H9 (cell line): ENCODE measurements around the gene ASIC3. TPM values are rescaled to one million over a fixed set of nuclear protein-coding genes. Genes with fewer than 3 reads are reported as not detected.

Experiments used
- DNase-seq: peaks from one replicate; pipeline ENCODE4 v3.0.0-alpha.2; 2017
- H2AFZ ChIP-seq: one replicate; pipeline ENCODE4 v1.6.1; 2013; ENCODE audit warnings: mild to moderate bottlenecking, low read length, control low read depth, moderate library complexity
- H2AK5ac ChIP-seq: 2 replicates; pipeline ENCODE4 v1.6.1; 2013; ENCODE audit warnings: low read length, control low read depth, mixed read lengths; ENCODE audit not compliant: insufficient read length
- H2BK120ac ChIP-seq: one replicate; pipeline ENCODE4 v1.6.1; 2013; ENCODE audit warnings: low read depth, mild to moderate bottlenecking, low read length, control low read depth, inconsistent platforms; ENCODE audit not compliant: poor library complexity, severe bottlenecking
- H2BK12ac ChIP-seq: 2 replicates; pipeline ENCODE4 v1.6.1; 2013; ENCODE audit warnings: low read length, control low read depth, mixed read lengths, low read depth; ENCODE audit not compliant: insufficient read length
- H2BK15ac ChIP-seq: 2 replicates; pipeline ENCODE4 v1.6.1; 2013; ENCODE audit warnings: low read depth, low read length, control low read depth
- H2BK20ac ChIP-seq: one replicate; pipeline ENCODE4 v1.6.1; 2013; ENCODE audit warnings: low read depth, mild to moderate bottlenecking, low read length, control low read depth, inconsistent platforms; ENCODE audit not compliant: poor library complexity, severe bottlenecking
- H2BK5ac ChIP-seq: 2 replicates; pipeline ENCODE4 v1.6.1; 2013; ENCODE audit warnings: low read length, control low read depth, mixed read lengths; ENCODE audit not compliant: insufficient read length
- H3K14ac ChIP-seq: 2 replicates; pipeline ENCODE4 v1.6.1; 2013; ENCODE audit warnings: low read length, control low read depth; ENCODE audit not compliant: insufficient read depth
- H3K18ac ChIP-seq: 2 replicates; pipeline ENCODE4 v1.6.1; 2013; ENCODE audit warnings: low read depth, mild to moderate bottlenecking, mixed read lengths, low read length, control low read depth; ENCODE audit not compliant: insufficient read length
- H3K23ac ChIP-seq: 2 replicates; pipeline ENCODE4 v1.6.1; 2013; ENCODE audit warnings: low read length, control low read depth, mixed read lengths, low read depth; ENCODE audit not compliant: insufficient read length
- H3K23me2 ChIP-seq: 2 replicates; pipeline ENCODE4 v1.6.1; 2013; ENCODE audit warnings: low read depth, mild to moderate bottlenecking, mixed read lengths, low read length, control low read depth; ENCODE audit not compliant: insufficient read length, poor library complexity, severe bottlenecking
- H3K27ac ChIP-seq: 2 replicates; pipeline ENCODE4 v1.5.1; 2013; ENCODE audit warnings: low read length, control low read depth, mixed read lengths, low read depth; ENCODE audit not compliant: insufficient read length
- H3K27me3 ChIP-seq: 2 replicates; pipeline ENCODE4 v1.6.1; 2013; ENCODE audit warnings: low read length, control low read depth, inconsistent platforms; ENCODE audit not compliant: insufficient read depth
- H3K4ac ChIP-seq: 2 replicates; pipeline ENCODE4 v1.6.1; 2013; ENCODE audit warnings: low read depth, mild to moderate bottlenecking, control low read depth, inconsistent platforms, low read length, moderate library complexity
- H3K4me1 ChIP-seq: 2 replicates; pipeline ENCODE4 v1.6.1; 2013; ENCODE audit warnings: low read length, control low read depth, inconsistent platforms; ENCODE audit not compliant: insufficient read depth
- H3K4me2 ChIP-seq: 2 replicates; pipeline ENCODE4 v1.6.1; 2013; ENCODE audit warnings: low read length, control low read depth, mixed read lengths; ENCODE audit not compliant: insufficient read length, insufficient read depth
- H3K56ac ChIP-seq: 2 replicates; pipeline ENCODE4 v1.6.1; 2013; ENCODE audit warnings: low read depth, mild to moderate bottlenecking, mixed read lengths, low read length, control low read depth; ENCODE audit not compliant: insufficient read length
- H3K79me1 ChIP-seq: 2 replicates; pipeline ENCODE4 v1.6.1; 2013; ENCODE audit warnings: low read depth, mild to moderate bottlenecking, moderate library complexity, low read length, control low read depth, inconsistent platforms; ENCODE audit not compliant: insufficient read depth, poor library complexity, severe bottlenecking
- H3K79me2 ChIP-seq: 2 replicates; pipeline ENCODE4 v1.6.1; 2013; ENCODE audit warnings: low read length, control low read depth, inconsistent platforms; ENCODE audit not compliant: insufficient read depth
- H3K9ac ChIP-seq: 2 replicates; pipeline ENCODE4 v1.6.1; 2013; ENCODE audit warnings: low read length, control low read depth, mixed read lengths; ENCODE audit not compliant: insufficient read length; ENCODE audit errors: extremely low read depth
- H3K9me3 ChIP-seq: one replicate; pipeline ENCODE4 v1.6.1; 2013; ENCODE audit warnings: low read depth, low read length, inconsistent platforms; ENCODE audit not compliant: control insufficient read depth
- H3T11ph ChIP-seq: one replicate; pipeline ENCODE4 v1.6.1; 2013; ENCODE audit warnings: mild to moderate bottlenecking, low read length, control low read depth, inconsistent platforms
- H4K20me1 ChIP-seq: one replicate; pipeline ENCODE4 v1.6.1; 2013; ENCODE audit not compliant: control insufficient read depth, insufficient read length, insufficient read depth
- H4K5ac ChIP-seq: 2 replicates; pipeline ENCODE4 v1.6.1; 2013; ENCODE audit warnings: low read depth, mild to moderate bottlenecking, mixed read lengths, low read length, control low read depth; ENCODE audit not compliant: insufficient read length
- H4K8ac ChIP-seq: replicated peaks from 2 replicates; pipeline ENCODE4 v1.6.1; 2013; ENCODE audit warnings: low read length, control low read depth, mixed read lengths, low read depth; ENCODE audit not compliant: insufficient read length
- H4K91ac ChIP-seq: 2 replicates; pipeline ENCODE4 v1.6.1; 2013; ENCODE audit warnings: low read depth, mild to moderate bottlenecking, moderate library complexity, mixed read lengths, low read length, control low read depth; ENCODE audit not compliant: insufficient read length
- H3K27ac Mint-ChIP-seq, 3 experiments: 2 replicates in 2 of 3; 3 replicates in 1 of 3; pipeline ENCODE4 v1.8.0; 2020 to 2021; ENCODE audit warnings: mixed read lengths in 3 of 3, mild to moderate bottlenecking in 1 of 3, moderate library complexity in 1 of 3
- H3K27me3 Mint-ChIP-seq: 2 replicates; pipeline ENCODE4 v1.8.0; 2021; ENCODE audit warnings: low read depth, mild to moderate bottlenecking, moderate library complexity, mixed read lengths
- H3K36me3 Mint-ChIP-seq, 3 experiments: 2 replicates in 2 of 3; 3 replicates in 1 of 3; pipeline ENCODE4 v1.8.0; 2020 to 2021; ENCODE audit warnings: low read depth in 3 of 3, mixed read lengths in 3 of 3; ENCODE audit not compliant: insufficient read depth in 1 of 3
- H3K4me1 Mint-ChIP-seq, 2 experiments: 2 replicates each; pipeline ENCODE4 v1.8.0; 2020; ENCODE audit warnings: mixed read lengths in 2 of 2
- H3K4me3 Mint-ChIP-seq, 2 experiments: 2 replicates in 1 of 2; 3 replicates in 1 of 2; pipeline ENCODE4 v1.8.0; 2020 to 2021; ENCODE audit warnings: mild to moderate bottlenecking in 2 of 2, mixed read lengths in 2 of 2, moderate library complexity in 1 of 2
- H3K9me3 Mint-ChIP-seq, 2 experiments: 2 replicates in 1 of 2; 3 replicates in 1 of 2; pipeline ENCODE4 v1.8.0; 2020; ENCODE audit warnings: mild to moderate bottlenecking in 2 of 2, mixed read lengths in 2 of 2, moderate library complexity in 1 of 2
- WGBS: extraction: QIAGEN DNeasy Blood & Tissue Kit; methylation state at CpG from one replicate; pipeline ENCODE4 v1.1.7; 2013; ENCODE audit warnings: missing lambda C conversion rate, low lambda C conversion rate, mixed read lengths; ENCODE audit not compliant: insufficient read length; ENCODE audit errors: extremely low coverage; 5-methylcytosine and 5-hydroxymethylcytosine counted together
- total RNA-seq: library from RNA; stranded (reverse); gene quantifications from 2 replicates; pipeline ENCODE4 v1.2.1, GENCODE V29; 2021
- TF ChIP-seq, protein P1 (sequence below): fragments of 200-600 bp; sonication (generic); conservative IDR thresholded peaks from 3 replicates; pipeline ENCODE4 v1.8.0; 2021; ENCODE audit warnings: antibody characterized with exemption, mild to moderate bottlenecking

The ASIC3 gene
- total RNA-seq, 1 experiment from 2014 or later: 1.7 TPM

DNA sequence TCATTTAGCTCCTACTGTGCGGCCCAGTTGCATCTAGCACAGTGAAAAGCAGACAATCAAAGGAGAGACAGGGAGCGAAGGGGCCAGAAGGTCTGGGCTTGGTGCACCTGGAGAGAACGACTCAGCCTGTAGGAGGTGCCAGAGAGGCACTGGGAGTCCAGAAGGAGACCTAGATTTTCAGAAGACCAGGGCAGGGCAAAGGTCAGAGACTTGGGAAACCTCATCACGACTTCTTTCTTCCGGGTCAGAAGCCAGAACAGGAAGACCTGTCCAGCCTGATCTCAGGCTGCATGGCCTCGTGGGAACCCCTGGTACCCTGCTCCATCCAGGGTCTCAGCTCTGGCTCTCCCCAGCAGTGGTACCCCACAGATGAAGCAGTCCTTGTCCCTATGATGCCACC is 43.1 kb downstream of the ASIC3 start:
- Histone ChIP-seq H4K91ac (no peak overlapping the region), H2AFZ (no peak overlapping the region), H4K20me1 (no peaks in the 10 kb centered on the region), H3K27me3 (no peaks in the 10 kb centered on the region; the same call in 1 of the 2 replicates), H3K23me2 (peaks cover 13% of the 10 kb centered on the region), H3K79me1 (peaks cover 6% of the 10 kb centered on the region), H3K27ac (no peak overlapping the region), H3K79me2 (peaks cover 28% of the 10 kb centered on the region), H2BK5ac (no peak overlapping the region), H2BK12ac (no peak overlapping the region), H2BK20ac (no peak overlapping the region), H2AK5ac (no peak overlapping the region), H3K14ac (no peak overlapping the region), H3K4me1 (no peaks in the 10 kb centered on the region), H2BK15ac (no peak overlapping the region), H2BK120ac (no peak overlapping the region), H4K5ac (no peak overlapping the region), H3K4ac (no peak overlapping the region), H4K8ac (no peak overlapping the region), H3K4me2 (no peak overlapping the region), H3K9me3 (no peaks in the 10 kb centered on the region), H3K9ac (no peak overlapping the region), H3K18ac (no peak overlapping the region), H3K56ac (no peak overlapping the region), H3K23ac (no peak overlapping the region), H3T11ph (no peak overlapping the region)
- H3K36me3 Mint-ChIP-seq: peaks cover 0 to 26% (median 5%) of the 10 kb centered on the region in 3 experiments; a peak in 5 of 7 replicates
- peaks cover 7% of the 10 kb centered on the region for H3K27me3 Mint-ChIP-seq
- no peak overlapping the region for H3K27ac Mint-ChIP-seq
- peaks cover 32 to 36% of the 10 kb centered on the region in 2 experiments for H3K4me1 Mint-ChIP-seq
- TF ChIP-seq, protein P1, sequence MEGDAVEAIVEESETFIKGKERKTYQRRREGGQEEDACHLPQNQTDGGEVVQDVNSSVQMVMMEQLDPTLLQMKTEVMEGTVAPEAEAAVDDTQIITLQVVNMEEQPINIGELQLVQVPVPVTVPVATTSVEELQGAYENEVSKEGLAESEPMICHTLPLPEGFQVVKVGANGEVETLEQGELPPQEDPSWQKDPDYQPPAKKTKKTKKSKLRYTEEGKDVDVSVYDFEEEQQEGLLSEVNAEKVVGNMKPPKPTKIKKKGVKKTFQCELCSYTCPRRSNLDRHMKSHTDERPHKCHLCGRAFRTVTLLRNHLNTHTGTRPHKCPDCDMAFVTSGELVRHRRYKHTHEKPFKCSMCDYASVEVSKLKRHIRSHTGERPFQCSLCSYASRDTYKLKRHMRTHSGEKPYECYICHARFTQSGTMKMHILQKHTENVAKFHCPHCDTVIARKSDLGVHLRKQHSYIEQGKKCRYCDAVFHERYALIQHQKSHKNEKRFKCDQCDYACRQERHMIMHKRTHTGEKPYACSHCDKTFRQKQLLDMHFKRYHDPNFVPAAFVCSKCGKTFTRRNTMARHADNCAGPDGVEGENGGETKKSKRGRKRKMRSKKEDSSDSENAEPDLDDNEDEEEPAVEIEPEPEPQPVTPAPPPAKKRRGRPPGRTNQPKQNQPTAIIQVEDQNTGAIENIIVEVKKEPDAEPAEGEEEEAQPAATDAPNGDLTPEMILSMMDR: peak; percentile 83
- DNase-seq: peak; percentile 71
- WGBS: no CpG with 5 or more reads among the region's 6 CpGs
- H3K4me3 Mint-ChIP-seq: no peak overlapping the region
- no peaks in the 10 kb centered on the region for H3K9me3 Mint-ChIP-seq
